GM19099 (cell line): ENCODE results near the gene OXER1.

ENCODE experiments used
- POLR2A ChIP-seq: IDR thresholded peaks from 3 replicates; pipeline ENCODE4 v1.6.1; 2011; ENCODE audit warnings: low read depth; ENCODE audit not compliant: insufficient read length; ENCODE audit errors: extremely low read depth

The OXER1 gene

GRCh38 chr2:42752816-42753813, 10.8 kb downstream of the OXER1 start:
- TF ChIP-seq POLR2A, result no peak

- no peak for TF ChIP-seq POLR2A
Observed at GRCh38 chr2:42752314-42752713, 11.6 kb downstream of the OXER1 start.

GRCh38 chr2:42748840-42749239, 15.1 kb downstream of the OXER1 start:
- TF ChIP-seq POLR2A, result no peak

GRCh38 chr2:42747422-42747821, 16.5 kb downstream of the OXER1 start:
- TF ChIP-seq POLR2A, result no peak

- TF ChIP-seq POLR2A, result no peak
Observed at GRCh38 chr2:42744545-42745082, 19.3 kb downstream of the OXER1 start.

GRCh38 chr2:42743659-42743990, 20.3 kb downstream of the OXER1 start:
- no peak for TF ChIP-seq POLR2A

- no peak for TF ChIP-seq POLR2A
Observed at GRCh38 chr2:42742740-42743658, 20.9 kb downstream of the OXER1 start.

- no peak for TF ChIP-seq POLR2A
Observed at GRCh38 chr2:42741140-42741539, 22.8 kb downstream of the OXER1 start.

GRCh38 chr2:42736598-42737322, 27.2 kb downstream of the OXER1 start:
- no peak for TF ChIP-seq POLR2A

GRCh38 chr2:42733852-42734251, 30.1 kb downstream of the OXER1 start:
- no peak for TF ChIP-seq POLR2A

- TF ChIP-seq POLR2A, result no peak
Observed at GRCh38 chr2:42726680-42727079, 37.3 kb downstream of the OXER1 start.

GRCh38 chr2:42725657-42726056, 38.3 kb downstream of the OXER1 start:
- TF ChIP-seq POLR2A, result no peak

GRCh38 chr2:42724886-42725285, 39.0 kb downstream of the OXER1 start:
- TF ChIP-seq POLR2A, result no peak

- TF ChIP-seq POLR2A, result no peak
Observed at GRCh38 chr2:42723465-42723864, 40.5 kb downstream of the OXER1 start.
